Hepatocyte (in vitro differentiated cells): ENCODE data around the gene ABI3BP.

Source experiments
- CTCF ChIP-seq: fragments of 200-600 bp; sonication (generic); IDR thresholded peaks from 2 replicates; pipeline ENCODE4 v1.5.1; 2016; ENCODE audit warnings: antibody characterized with exemption, mild to moderate bottlenecking; ENCODE audit not compliant: poor library complexity
- EZH2phosphoT487 ChIP-seq: fragments of 200-600 bp; sonication (generic); IDR thresholded peaks from one replicate; pipeline ENCODE4 v1.6.1; 2018; ENCODE audit warnings: antibody characterized with exemption, mild to moderate bottlenecking, low read depth, moderate library complexity; ENCODE audit not compliant: unreplicated experiment, severe bottlenecking

- TF ChIP-seq CTCF (no peak), EZH2phosphoT487 (no peak)
Observed at GRCh38 chr3:101038880-101039279, 45.7 kb upstream of the ABI3BP start.
